Lung (tissue), 12 donors: Measurements from ENCODE around the gene C3orf38. TPM values are rescaled to one million over a fixed set of nuclear protein-coding genes. Genes with fewer than 3 reads are reported as not detected.
A peak's percentile ranks its signal among the peaks of the same experiment; 100 is the strongest.

ENCODE experiments used
- ATAC-seq: fragments of 200-7000 bp; cut with Tn5 transposase; one replicate; pipeline ENCODE4 v1.9.1; 2020; ENCODE audit warnings: moderate number of reproducible peaks; ENCODE audit not compliant: insufficient read depth, low FRiP score
- DNase-seq, 3 donors: peaks; one replicate each; pipeline ENCODE4 v3.0.0-alpha.2; 2013 to 2017
- H3K27ac ChIP-seq, 2 donors: one replicate each; pipeline ENCODE4 v1.5.1; 2013; ENCODE audit warnings: mild to moderate bottlenecking in 2 of 2, moderate library complexity in 2 of 2, control low read depth in 1 of 2, inconsistent platforms in 1 of 2, low read depth in 1 of 2, low read length in 1 of 2
- H3K27me3 ChIP-seq, 3 donors: one replicate each; pipeline ENCODE4 v1.5.1; 2013; ENCODE audit warnings: low read length in 2 of 3; ENCODE audit not compliant: control insufficient read depth in 3 of 3, insufficient read depth in 3 of 3
- H3K36me3 ChIP-seq, 4 donors: one replicate each; pipeline ENCODE4 v1.5.1; 2013; ENCODE audit warnings: low read length in 4 of 4, mild to moderate bottlenecking in 1 of 4, moderate library complexity in 1 of 4; ENCODE audit not compliant: control insufficient read depth in 4 of 4, insufficient read depth in 4 of 4
- H3K4me1 ChIP-seq, 5 donors: one replicate each; pipeline ENCODE4 v1.5.1; 2013; ENCODE audit warnings: low read length in 5 of 5, mild to moderate bottlenecking in 2 of 5, moderate library complexity in 1 of 5; ENCODE audit not compliant: control insufficient read depth in 5 of 5, insufficient read depth in 5 of 5
- H3K4me3 ChIP-seq: one replicate; pipeline ENCODE4 v1.5.1; 2013; ENCODE audit warnings: mild to moderate bottlenecking, control low read depth, moderate library complexity
- H3K9ac ChIP-seq, 2 donors: one replicate each; pipeline ENCODE4 v1.5.1; 2013; ENCODE audit warnings: low read length in 2 of 2, control low read depth in 1 of 2; ENCODE audit not compliant: insufficient read depth in 1 of 2
- H3K9me3 ChIP-seq, 4 donors: one replicate each; pipeline ENCODE4 v1.5.1; 2013; ENCODE audit warnings: low read length in 3 of 4, mild to moderate bottlenecking in 1 of 4, moderate library complexity in 1 of 4; ENCODE audit not compliant: control insufficient read depth in 4 of 4, insufficient read depth in 3 of 4
- CTCF ChIP-seq: IDR thresholded peaks from 2 replicates; pipeline ENCODE4 v1.5.1; 2012; ENCODE audit warnings: mild to moderate bottlenecking; ENCODE audit errors: control extremely low read depth, extremely low read depth
- WGBS, 2 donors: extraction: QIAGEN DNeasy Blood & Tissue Kit; methylation state at CpG; one replicate each; pipeline ENCODE4 v1.1.7; 2013; 5-methylcytosine and 5-hydroxymethylcytosine counted together
- polyA plus RNA-seq, 2 donors: library from polyadenylated mRNA; stranded (reverse); fragments of 200-250 nt; gene quantifications; one replicate each; pipeline ENCODE4 v1.2.1, GENCODE V29; 2013
- total RNA-seq, 2 donors: library from RNA; depleted of rRNA in 1 of 2; stranded (reverse); fragments of >200 nt in 1 of 2; gene quantifications; one replicate each; pipeline ENCODE4 v1.2.1, GENCODE V29; 2014 to 2021
- donor health status: control.
- donor health status: control.
- donor health status: Bipolar disorder and iron deficiency.
- donor health status: healthy.
- donor health status: DM: yes; HTN: yes; CAD: no.

C3orf38 gene
- total and polyA plus RNA-seq, 4 donors, result 6.2 to 36.7 (median 13.7) TPM

GRCh38 chr3:88112289-88112688, 37.5 kb upstream of the C3orf38 start:
- TF ChIP-seq CTCF, result no peak
- no peak overlapping the region for H3K27ac ChIP-seq
- H3K36me3 ChIP-seq, result peaks cover 0 to 11% (median 2%) of the 10 kb centered on the region in 4 donors
- H3K4me3 ChIP-seq, result no peak overlapping the region
- no peak overlapping the region for H3K9ac ChIP-seq
- DNase-seq (no peak), ATAC-seq (no peak)
- no peaks in the 10 kb centered on the region for H3K27me3 ChIP-seq
- H3K4me1 ChIP-seq, result peaks cover 0 to 2% (median 0%) of the 10 kb centered on the region in 5 donors
- no peaks in the 10 kb centered on the region for H3K9me3 ChIP-seq
- 93 to 97% methylated on average over 1 of the region's 1 CpG for WGBS, 2 donors

GRCh38 chr3:88113311-88114162, 36.2 kb upstream of the C3orf38 start:
- no peak overlapping the region for H3K9ac ChIP-seq
- H3K4me3 ChIP-seq, result no peak overlapping the region
- 45 to 49% methylated on average over 5 of the region's 5 CpGs for WGBS, 2 donors
- H3K27ac ChIP-seq, result no peak overlapping the region
- peak; percentile 51 for TF ChIP-seq CTCF
- H3K36me3 ChIP-seq, result peaks cover 0 to 11% (median 2%) of the 10 kb centered on the region in 4 donors
- H3K27me3 ChIP-seq, result no peaks in the 10 kb centered on the region
- DNase-seq, result peak; percentile 43 to 83 (median 80)
- ATAC-seq, result peak; percentile 89
- H3K4me1 ChIP-seq, result peaks cover 0 to 2% (median 0%) of the 10 kb centered on the region in 5 donors
- no peaks in the 10 kb centered on the region for H3K9me3 ChIP-seq

- Histone ChIP-seq H3K9me3 (no peaks in the 10 kb centered on the region), H3K27me3 (no peaks in the 10 kb centered on the region), H3K27ac (no peak overlapping the region), H3K4me1 (peaks cover 0 to 2% (median 0%) of the 10 kb centered on the region in 5 donors), H3K4me3 (no peak overlapping the region), H3K36me3 (peaks cover 0 to 11% (median 2%) of the 10 kb centered on the region in 4 donors), H3K9ac (no peak overlapping the region)
- WGBS, 2 donors, result 97 to 98% methylated on average over 3 of the region's 3 CpGs
- TF ChIP-seq CTCF, result no peak
- no peak for DNase-seq
- no peak for ATAC-seq
Observed at GRCh38 chr3:88114878-88115549, 34.7 kb upstream of the C3orf38 start.
